IMR-90 (cell line): ENCODE results near the gene ZDHHC19.
"Not testable (repeated sequence)": the region's sequence is repeated elsewhere in the genome, so short reads cannot be mapped to it uniquely, and the experiment has no call there.

Experiments
- FOS ChIP-seq: fragments of 150-350 bp; IDR thresholded peaks from 2 replicates; pipeline ENCODE4 v1.6.1; 2016; ENCODE audit warnings: low read depth, low read length
- RFX5 ChIP-seq: IDR thresholded peaks from 2 replicates; pipeline ENCODE4 v1.8.0; 2012; ENCODE audit warnings: low read depth, mild to moderate bottlenecking, low read length, moderate library complexity

- not testable (repeated sequence) for TF ChIP-seq RFX5, FOS
Measured at GRCh38 chr3:196184169-196184432, 27.1 kb downstream of the ZDHHC19 start.
